GM21515 (cell line): ENCODE data around the gene RSPO4.

Experiments used
- ATAC-seq: cut with Tn5 transposase; IDR thresholded peaks from one replicate; pipeline ENCODE4 v1.9.1; 2021; ENCODE audit not compliant: unreplicated experiment

The RSPO4 gene

DNA sequence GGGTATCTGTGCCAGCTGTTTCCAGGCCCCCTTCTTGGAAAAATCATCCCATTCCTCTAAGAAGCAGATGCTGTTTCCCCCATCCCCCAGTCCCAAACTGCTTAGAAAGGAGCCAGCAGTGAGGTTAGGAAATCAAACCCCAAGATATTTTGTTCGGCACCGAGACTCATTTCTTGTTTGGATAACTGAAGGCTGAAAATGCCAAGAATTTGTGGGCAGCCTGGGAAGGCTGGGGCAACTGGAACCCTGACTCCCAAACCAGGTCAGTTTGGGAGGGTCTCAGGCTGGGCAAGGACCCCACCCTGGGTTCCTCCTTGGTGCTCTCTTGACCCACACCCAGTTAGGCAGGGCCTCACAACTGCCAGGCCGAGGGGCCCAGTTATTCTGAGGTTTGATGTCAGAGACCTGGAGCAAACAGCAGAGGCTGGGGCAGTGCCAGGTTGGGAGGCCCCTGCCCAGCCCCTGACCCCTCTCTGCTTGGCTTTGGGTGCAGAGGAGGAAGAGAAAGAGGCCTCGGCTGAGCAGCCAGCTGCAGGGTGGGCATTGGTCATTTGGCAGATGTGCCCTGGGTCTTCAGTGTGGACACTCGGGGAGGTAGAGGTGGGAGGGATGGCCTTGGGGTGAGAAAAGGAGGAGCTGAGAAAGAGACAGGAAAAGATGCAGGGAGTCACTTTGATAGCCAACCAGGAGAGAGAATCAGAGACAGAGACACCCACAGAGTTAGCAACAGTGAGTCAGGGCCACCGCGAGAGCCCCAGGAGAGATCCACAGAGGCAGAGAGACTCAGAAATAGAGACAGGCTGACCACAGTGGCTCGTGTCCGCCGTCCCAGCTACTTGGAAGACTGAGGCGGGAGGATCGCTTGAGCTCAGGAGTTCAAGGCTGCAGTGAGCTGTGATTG is 91.0 kb downstream of the RSPO4 start:
- ATAC-seq: no peak

- no peak for ATAC-seq
These were observed 91.8 kb downstream of the RSPO4 start for GRCh38 chr20:910132-910869.

DNA sequence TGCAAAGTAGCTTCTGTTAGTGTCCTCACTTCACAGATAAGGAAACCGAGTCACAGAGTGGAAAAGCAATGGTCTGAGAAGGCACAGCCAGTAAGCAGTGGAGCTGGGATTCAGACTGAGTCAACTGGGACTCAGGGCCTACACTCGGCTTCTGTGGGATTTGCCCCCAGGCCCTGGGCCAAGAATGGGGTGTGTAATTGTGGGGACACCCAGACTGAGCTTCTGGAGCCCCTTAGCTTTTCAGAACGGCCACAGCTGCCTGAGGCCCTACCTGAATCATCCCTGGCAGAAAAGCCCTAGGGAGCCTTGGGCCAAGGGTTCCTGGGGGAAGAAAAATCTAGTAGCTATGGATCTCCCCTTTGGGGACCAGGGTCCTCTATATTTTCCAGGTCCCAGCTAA is 92.5 kb downstream of the RSPO4 start:
- no peak for ATAC-seq
